Prostate gland (tissue), 2 donors: ENCODE measurements around the gene MEIOB. TPM values are rescaled to one million over a fixed set of nuclear protein-coding genes. Genes with fewer than 3 reads are reported as not detected.

Source experiments
- DNase-seq: peaks from one replicate; pipeline ENCODE4 v3.0.0-alpha.2; 2019; ENCODE audit warnings: low spot score
- H3K27ac ChIP-seq, 2 donors: fragments of 200-600 bp; sonication (generic); 2 replicates each; pipeline ENCODE4 v1.5.1; 2017 to 2019
- H3K27me3 ChIP-seq: fragments of 200-600 bp; sonication (generic); replicated peaks from 2 replicates; pipeline ENCODE4 v1.5.1; 2019; ENCODE audit not compliant: insufficient read depth
- H3K36me3 ChIP-seq, 2 donors: fragments of 200-600 bp; sonication (generic); 1 replicate in 1 of 2; 2 replicates in 1 of 2; pipeline versions ENCODE4 v1.5.1 to v1.8.1; 2017 to 2019
- H3K4me1 ChIP-seq: fragments of 200-600 bp; sonication (generic); replicated peaks from 2 replicates; pipeline ENCODE4 v1.5.1; 2019
- H3K4me3 ChIP-seq, 2 donors: fragments of 200-600 bp; sonication (generic); 2 replicates each; pipeline ENCODE4 v1.5.1; 2017 to 2019
- H3K9me3 ChIP-seq: fragments of 200-600 bp; sonication (generic); 2 replicates; pipeline ENCODE4 v1.5.1; 2017
- CTCF ChIP-seq, 4 experiments: fragments of 200-600 bp in 2 of 4; fragments of 450-650 bp in 2 of 4; sonication (generic) in 2 of 4; IDR thresholded peaks; 1 replicate in 3 of 4; 2 replicates in 1 of 4; pipeline ENCODE4 v1.5.1; 2016 to 2019; ENCODE audit warnings: antibody characterized with exemption in 4 of 4, mild to moderate bottlenecking in 2 of 4, moderate library complexity in 2 of 4
- POLR2A ChIP-seq: fragments of 450-650 bp; IDR thresholded peaks from one replicate; pipeline ENCODE4 v1.6.1; 2016; ENCODE audit warnings: antibody characterized with exemption, mild to moderate bottlenecking
- POLR2AphosphoS5 ChIP-seq: sonication (generic); formaldehyde crosslinking; IDR thresholded peaks from one replicate; pipeline ENCODE4 v1.6.1; 2017; ENCODE audit warnings: antibody characterized with exemption
- WGBS: methylation state at CpG from one replicate; pipeline ENCODE4 v1.1.5; 2018; 5-methylcytosine and 5-hydroxymethylcytosine counted together
- intact Hi-C: fragments of 100-400 bp; cut with DNase I; formaldehyde crosslinking; loops from one replicate; pipeline ENCODE4 v1.14.2; 2022
- total RNA-seq, 2 donors: library from RNA; depleted of rRNA; stranded (reverse); fragments of >200 nt; gene quantifications; one replicate each; pipeline ENCODE4 v1.1.0, GENCODE V29; 2016

Gene MEIOB
- total RNA-seq, 2 donors from 2014 or later, result 14.4 TPM; not detected in 1

GRCh38 chr16:1789643-1790045 is 82.3 kb downstream of the MEIOB start:
- intact Hi-C loops, result no loop called here
- H3K4me3 ChIP-seq, result no peak overlapping the region
- no peaks in the 10 kb centered on the region for H3K36me3 ChIP-seq
- no peak overlapping the region for H3K27ac ChIP-seq
- no peaks in the 10 kb centered on the region for H3K4me1 ChIP-seq
- H3K27me3 ChIP-seq, result no peaks in the 10 kb centered on the region
- WGBS, result 70% methylated on average over 15 of the region's 25 CpGs
- DNase-seq, result no peak
- H3K9me3 ChIP-seq, result no peaks in the 10 kb centered on the region
- TF ChIP-seq POLR2A (no peak), CTCF (IDR thresholded peaks at IDR 0.05) (no peak)

- WGBS, result 39% methylated on average over 13 of the region's 19 CpGs
Observed at GRCh38 chr16:1788708-1789100, 83.3 kb downstream of the MEIOB start.

GRCh38 chr16:1788095-1788707 is 83.8 kb downstream of the MEIOB start:
- Histone ChIP-seq H3K36me3 (no peaks in the 10 kb centered on the region), H3K27ac (no peak overlapping the region)

More at GRCh38 chr16:1788708-1789100, 83.3 kb downstream of the MEIOB start:
- peaks cover 6% of the 10 kb centered on the region for H3K4me1 ChIP-seq
- H3K27ac ChIP-seq, result no peak overlapping the region
- H3K9me3 ChIP-seq, result no peaks in the 10 kb centered on the region
- TF ChIP-seq POLR2AphosphoS5 (no peak), POLR2A (no peak), CTCF (IDR thresholded peaks at IDR 0.05) (no peak)
- H3K36me3 ChIP-seq, result no peaks in the 10 kb centered on the region
- intact Hi-C loops, result no loop called here
- no peak overlapping the region for H3K4me3 ChIP-seq
- H3K27me3 ChIP-seq, result no peaks in the 10 kb centered on the region
- peak; percentile 22 for DNase-seq

GRCh38 chr16:1787322-1788094 is 84.5 kb downstream of the MEIOB start:
- no peaks in the 10 kb centered on the region for H3K9me3 ChIP-seq
- TF ChIP-seq CTCF (IDR thresholded peaks at IDR 0.05) (no peak), POLR2AphosphoS5 (no peak), POLR2A (no peak)
- no peak overlapping the region for H3K4me3 ChIP-seq
- 90% methylated on average over 44 of the region's 44 CpGs for WGBS
- H3K36me3 ChIP-seq, result no peaks in the 10 kb centered on the region
- H3K27ac ChIP-seq, result no peak overlapping the region
- no peaks in the 10 kb centered on the region for H3K27me3 ChIP-seq
- peaks cover 6% of the 10 kb centered on the region for H3K4me1 ChIP-seq
- intact Hi-C loops, result no loop called here
- peak; percentile 3 for DNase-seq

More at GRCh38 chr16:1788095-1788707, 83.8 kb downstream of the MEIOB start:
- DNase-seq, result no peak
- TF ChIP-seq POLR2A (no peak), POLR2AphosphoS5 (no peak), CTCF (IDR thresholded peaks at IDR 0.05) (no peak)
- no peaks in the 10 kb centered on the region for H3K27me3 ChIP-seq
- peaks cover 6% of the 10 kb centered on the region for H3K4me1 ChIP-seq
- no peak overlapping the region for H3K4me3 ChIP-seq
- no peaks in the 10 kb centered on the region for H3K9me3 ChIP-seq
- WGBS, result 74% methylated on average over 32 of the region's 38 CpGs
- intact Hi-C loops, result no loop called here

- no peak for DNase-seq
- H3K27me3 ChIP-seq, result no peaks in the 10 kb centered on the region
- no peaks in the 10 kb centered on the region for H3K36me3 ChIP-seq
- 92% methylated on average over 6 of the region's 6 CpGs for WGBS
- intact Hi-C loops, result no loop called here
- H3K4me3 ChIP-seq, result no peak overlapping the region
- no peak overlapping the region for H3K27ac ChIP-seq
- no peak for TF ChIP-seq POLR2AphosphoS5
- no peak for TF ChIP-seq CTCF (IDR thresholded peaks at IDR 0.05)
- TF ChIP-seq POLR2A, result no peak
- H3K4me1 ChIP-seq, result peaks cover 6% of the 10 kb centered on the region
- H3K9me3 ChIP-seq, result no peaks in the 10 kb centered on the region
Observed at GRCh38 chr16:1787056-1787321, 85.0 kb downstream of the MEIOB start.
